Measurements from ENCODE around the gene DMKN. TPM values are rescaled to one million over a fixed set of nuclear protein-coding genes. Genes with fewer than 3 reads are reported as not detected.

Gene DMKN
- total RNA-seq, 1 donor from 2014 or later: 0.27 TPM

Other genes with a start within 250 kb of the DMKN start
- 135 and 142 TPM in 2 replicates for gene USF2, start 244.7 kb downstream of the DMKN start, total RNA-seq
- gene HAMP, start 231.1 kb downstream of the DMKN start, total RNA-seq: 0.25 and 0.37 TPM in 2 replicates
- gene MAG, start 221.5 kb downstream of the DMKN start, total RNA-seq: 0.32 and 0.37 TPM in 2 replicates
- 4.0 and 5.5 TPM in 2 replicates for gene CD22, start 184.5 kb downstream of the DMKN start, total RNA-seq
- gene FFAR1, start 165.7 kb downstream of the DMKN start, total RNA-seq: 0.09 and 0.21 TPM in 2 replicates
- gene FFAR3, start 155.2 kb downstream of the DMKN start, total RNA-seq: 0.92 and 1.2 TPM in 2 replicates
- 0.18 and 0.51 TPM in 2 replicates for gene GPR42, start 142.6 kb downstream of the DMKN start, total RNA-seq
- gene FFAR2, start 65.4 kb downstream of the DMKN start, total RNA-seq: not detected in 2 replicates
- not detected in 2 replicates for gene KRTDAP, start 23.2 kb downstream of the DMKN start, total RNA-seq
- gene SBSN, start 14.7 kb upstream of the DMKN start, total RNA-seq: not detected in 2 replicates
- gene GAPDHS, start 19.8 kb upstream of the DMKN start, total RNA-seq: not detected in 2 replicates
- gene TMEM147, start 32.0 kb upstream of the DMKN start, total RNA-seq: 121 and 122 TPM in 2 replicates
- not detected in 2 replicates for gene ATP4A, start 50.0 kb upstream of the DMKN start, total RNA-seq
- gene PMIS2, start 72.5 kb upstream of the DMKN start, total RNA-seq: not detected in 2 replicates
- gene HAUS5, start 99.1 kb upstream of the DMKN start, total RNA-seq: 42.5 and 43.1 TPM in 2 replicates
- 101 and 102 TPM in 2 replicates for gene RBM42, start 115.4 kb upstream of the DMKN start, total RNA-seq
- gene ETV2, start 128.1 kb upstream of the DMKN start, total RNA-seq: 1.0 and 1.6 TPM in 2 replicates
- 431 and 461 TPM in 2 replicates for gene COX6B1, start 134.7 kb upstream of the DMKN start, total RNA-seq
- 0.59 and 1.2 TPM in 2 replicates for gene UPK1A, start 152.9 kb upstream of the DMKN start, total RNA-seq
- 231 and 234 TPM in 2 replicates for gene ZBTB32, start 190.9 kb upstream of the DMKN start, total RNA-seq
- gene KMT2B, start 204.4 kb upstream of the DMKN start, total RNA-seq: 58.4 and 63.3 TPM in 2 replicates
- gene IGFLR1, start 228.8 kb upstream of the DMKN start, total RNA-seq: 136 and 138 TPM in 2 replicates
- gene U2AF1L4, start 231.8 kb upstream of the DMKN start, total RNA-seq: 27.4 and 30.8 TPM in 2 replicates
- 45.1 and 46.9 TPM in 2 replicates for gene PSENEN, start 232.0 kb upstream of the DMKN start, total RNA-seq
- gene LIN37, start 234.9 kb upstream of the DMKN start, total RNA-seq: 9.9 and 10.0 TPM in 2 replicates
- 0.14 and 0.21 TPM in 2 replicates for gene HSPB6, start 243.4 kb upstream of the DMKN start, total RNA-seq
- gene PROSER3, start 244.5 kb upstream of the DMKN start, total RNA-seq: 40.1 and 41.2 TPM in 2 replicates